Glomerular endothelial cell (primary cell): ENCODE measurements around the gene CNGA1. TPM values are rescaled to one million over a fixed set of nuclear protein-coding genes. Genes with fewer than 3 reads are reported as not detected.
"Not testable (repeated sequence)": the region's sequence is repeated elsewhere in the genome, so short reads cannot be mapped to it uniquely, and the experiment has no call there.

Experiments
- DNase-seq: peaks from one replicate; pipeline ENCODE4 v3.0.0-alpha.2; 2011; ENCODE audit warnings: low read depth, low spot score; ENCODE audit errors: extremely low read depth
- total RNA-seq: library from RNA; depleted of rRNA; stranded (reverse); fragments of >200 nt; gene quantifications from 2 replicates; pipeline ENCODE4 v1.2.3, GENCODE V29; 2015

CNGA1 gene
- total RNA-seq, 1 donor from 2014 or later, result not detected

DNA sequence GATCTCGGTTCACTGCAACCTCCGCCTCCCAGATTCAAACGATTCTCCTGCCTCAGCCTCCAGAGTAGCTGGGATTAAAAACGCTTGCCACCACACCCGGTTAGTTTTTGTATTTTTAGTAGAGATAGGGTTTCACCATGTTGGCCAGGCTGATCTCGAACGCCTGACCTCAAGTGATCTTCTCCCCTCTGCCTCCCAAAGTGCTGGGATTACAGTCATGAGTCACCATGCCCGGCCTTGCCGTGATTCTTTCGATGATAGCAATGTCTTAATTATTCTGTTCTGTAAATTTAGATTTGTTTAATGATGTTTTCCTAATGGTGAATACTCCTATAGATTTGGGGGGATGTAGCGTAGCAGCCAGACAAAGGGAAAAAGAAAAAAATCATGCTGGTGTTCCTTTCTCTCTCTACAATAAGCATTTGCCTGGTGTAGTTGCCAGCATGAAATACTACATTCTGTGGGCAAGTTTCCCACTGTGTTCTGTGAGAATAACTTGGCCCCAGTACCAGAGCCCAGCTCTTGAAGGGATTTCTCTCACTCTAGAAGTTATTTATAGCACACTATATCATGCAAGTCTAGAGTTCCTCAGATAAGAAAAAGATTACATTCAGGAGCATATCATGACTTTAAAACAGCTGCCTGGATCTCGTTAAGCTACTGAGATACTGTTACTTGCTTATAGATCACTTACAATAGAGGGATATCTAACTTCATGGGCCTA, 15.5 kb upstream of the CNGA1 start:
- DNase-seq, result no peak

DNA sequence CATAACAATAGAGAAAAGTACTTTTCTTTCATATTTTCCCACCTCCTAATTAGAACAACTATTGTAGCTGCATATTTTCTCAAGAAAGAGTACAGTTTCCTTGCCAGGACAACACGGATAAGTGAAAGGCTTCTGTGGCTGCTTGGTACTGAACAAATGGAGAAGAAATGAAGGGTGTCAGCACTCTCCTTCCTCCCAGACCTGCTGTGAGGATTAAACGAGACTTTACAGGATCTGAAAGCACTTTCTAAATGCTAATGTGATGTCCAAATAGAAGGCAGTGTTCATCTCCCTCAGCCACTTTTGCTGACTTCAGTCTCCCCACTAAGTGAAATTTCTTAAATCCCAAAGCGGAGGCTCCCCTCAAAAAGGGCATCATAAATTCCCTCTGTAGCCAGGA, 14.0 kb upstream of the CNGA1 start:
- DNase-seq, result no peak

DNA sequence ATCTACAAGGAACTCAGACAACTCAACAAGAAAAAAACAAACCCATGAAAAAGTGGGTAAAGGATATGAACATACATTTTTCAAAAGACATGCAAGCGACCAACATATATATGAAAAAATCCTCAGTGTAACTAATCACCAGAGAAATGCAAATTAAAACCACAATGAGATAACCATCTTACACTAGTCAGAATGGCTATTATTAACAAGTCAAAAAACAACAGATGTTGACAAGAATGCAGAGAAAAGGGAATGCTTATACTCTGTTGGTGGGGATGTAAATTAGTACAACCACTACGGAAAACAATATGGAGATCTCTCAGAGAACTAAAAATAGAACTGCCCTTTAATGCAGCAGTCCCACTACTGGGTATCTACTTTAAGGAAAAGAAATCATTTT, 12.2 kb upstream of the CNGA1 start:
- no peak for DNase-seq

DNA sequence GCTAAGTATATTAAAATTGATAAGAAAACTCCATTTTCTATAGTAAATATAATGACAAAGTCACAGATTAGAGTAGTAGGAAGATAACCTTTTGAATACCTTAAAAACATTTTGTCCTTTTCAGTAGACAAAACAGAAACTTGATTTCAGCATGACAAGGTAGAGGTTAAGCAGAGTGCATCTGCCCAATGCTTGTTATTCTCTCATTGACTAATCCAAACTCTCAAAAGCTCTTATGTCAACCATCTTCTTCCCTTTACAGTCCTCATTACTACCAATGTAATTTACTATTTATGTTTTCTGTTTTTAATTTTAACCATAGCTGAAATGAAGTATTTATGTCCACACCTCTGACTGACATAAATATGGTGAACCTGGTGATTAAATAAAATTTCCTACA, 11.2 kb upstream of the CNGA1 start:
- no peak for DNase-seq

DNA sequence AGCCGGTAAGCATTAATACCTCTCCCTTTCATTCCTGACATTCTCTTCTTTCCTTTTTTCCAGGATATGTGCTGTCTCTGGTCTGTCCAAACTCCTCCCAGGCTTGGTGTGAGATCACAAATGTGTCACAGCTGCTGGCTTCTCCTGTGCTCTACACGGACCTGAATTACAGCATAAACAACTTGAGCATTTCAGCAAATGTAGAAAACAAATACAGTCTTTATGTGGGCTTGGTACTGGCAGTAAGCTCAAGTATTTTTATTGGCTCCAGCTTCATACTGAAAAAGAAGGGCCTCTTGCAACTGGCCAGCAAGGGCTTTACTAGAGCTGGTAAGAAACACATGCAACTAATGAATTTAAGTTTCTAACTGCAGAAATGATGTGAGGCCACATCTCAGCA, 8.5 kb upstream of the CNGA1 start:
- DNase-seq, result no peak

DNA sequence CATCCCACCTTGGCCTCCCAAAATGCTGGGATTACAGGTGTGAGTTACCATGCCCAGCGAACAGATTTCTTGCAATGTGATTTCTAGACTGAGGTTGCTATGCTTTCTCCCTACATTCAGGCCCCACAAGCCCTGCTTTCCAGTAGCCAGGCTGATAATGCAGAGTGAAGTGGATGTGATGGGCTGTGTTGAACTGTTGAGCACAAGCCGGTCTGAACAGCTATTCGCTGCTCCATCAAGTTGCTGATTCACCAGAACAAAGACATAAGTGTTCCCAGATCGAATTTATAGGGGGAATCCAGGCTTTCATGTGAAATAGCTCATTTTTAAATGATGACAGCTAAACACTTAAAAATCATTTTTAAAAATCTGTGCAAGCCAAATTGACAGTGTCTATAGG, 8.0 kb upstream of the CNGA1 start:
- DNase-seq, result no peak

DNA sequence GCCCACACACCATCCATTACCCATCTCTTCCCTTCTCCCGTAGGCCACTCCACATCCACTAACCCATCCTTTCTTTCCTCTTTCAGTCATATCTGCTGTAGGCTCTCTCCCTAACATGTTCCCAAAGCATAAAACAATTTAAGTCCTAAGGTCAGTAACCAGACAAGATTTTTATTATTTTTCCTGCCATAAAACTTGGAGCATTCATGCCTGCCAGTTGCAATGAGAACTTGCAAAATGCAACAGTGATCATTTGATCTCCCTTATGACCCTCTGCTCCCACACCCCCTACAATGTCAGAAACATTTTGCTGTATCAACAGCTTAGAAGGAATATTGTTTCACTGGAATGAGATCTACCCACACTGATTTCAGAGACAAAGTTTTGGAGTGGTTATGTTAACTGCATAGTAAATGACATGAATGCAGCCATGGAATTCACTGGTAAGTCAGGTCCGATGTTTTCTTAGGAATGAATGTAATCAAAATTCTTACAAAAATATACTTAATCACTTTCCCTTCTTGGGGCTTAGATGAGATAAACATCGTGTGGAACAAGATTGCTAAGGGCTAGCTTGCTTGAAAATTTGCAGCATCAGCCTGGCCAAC, 5.8 kb upstream of the CNGA1 start:
- DNase-seq, result no peak

DNA sequence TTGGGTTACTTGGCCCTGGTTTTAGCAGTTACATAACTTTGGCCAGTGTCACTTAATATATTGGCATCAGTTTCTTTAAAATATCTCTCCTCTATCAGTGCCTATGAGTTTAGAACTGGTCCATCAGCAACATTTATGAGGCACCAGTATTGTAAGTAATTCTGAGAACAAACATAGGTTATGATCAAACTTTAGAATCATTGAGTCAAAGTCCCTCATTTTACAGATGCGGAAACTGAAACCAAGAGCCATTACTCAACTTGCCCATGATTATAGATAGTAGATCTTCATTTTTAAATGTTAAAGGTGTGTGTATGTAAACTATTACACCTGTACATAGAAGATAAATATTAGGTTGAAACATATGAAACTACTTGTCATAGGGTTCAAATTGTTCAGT, 4.6 kb upstream of the CNGA1 start:
- DNase-seq, result no peak

DNA sequence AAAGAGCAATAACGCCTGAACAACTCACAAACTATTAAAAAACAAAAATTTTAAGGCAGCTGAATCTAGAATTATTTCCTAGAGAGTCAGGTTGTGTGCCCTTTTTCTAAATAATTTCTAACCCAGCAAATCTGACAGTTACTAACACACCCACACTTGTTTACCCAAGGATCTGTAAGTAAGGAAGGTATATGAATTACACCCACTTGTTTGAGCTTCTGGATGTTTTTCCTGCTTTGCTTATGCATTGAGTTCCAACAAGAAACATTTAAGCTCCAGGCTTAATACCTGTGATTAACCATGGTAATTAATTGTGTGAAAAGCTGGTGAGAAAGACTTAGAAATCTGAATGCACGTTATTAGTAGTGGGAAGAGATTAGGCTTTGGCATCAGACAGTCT, 1.6 kb upstream of the CNGA1 start:
- no peak for DNase-seq

DNA sequence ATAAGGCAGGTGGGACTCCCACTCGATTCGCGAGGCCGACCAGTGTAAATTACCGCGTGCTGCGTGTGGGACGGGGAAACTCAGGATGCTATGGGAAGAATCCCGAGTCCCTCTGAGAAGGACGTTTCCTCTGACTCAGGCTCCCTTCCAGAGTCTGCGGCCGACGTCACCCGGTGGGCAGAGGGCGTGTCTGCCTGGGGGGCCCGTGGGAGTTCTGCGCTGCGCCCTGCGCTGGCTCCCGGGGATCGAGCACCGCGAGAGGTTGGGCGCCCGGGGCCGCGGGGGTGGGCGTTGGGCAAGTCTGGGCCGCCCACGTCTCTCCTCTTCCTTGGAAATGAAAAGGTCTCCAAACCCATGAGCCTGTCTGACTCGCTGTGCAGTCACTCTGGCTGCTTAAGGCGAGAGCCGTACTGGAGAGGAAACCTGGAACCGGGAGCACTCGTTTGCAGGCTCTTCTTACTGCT, 659 bp upstream of the CNGA1 start:
- no peak for DNase-seq

DNA sequence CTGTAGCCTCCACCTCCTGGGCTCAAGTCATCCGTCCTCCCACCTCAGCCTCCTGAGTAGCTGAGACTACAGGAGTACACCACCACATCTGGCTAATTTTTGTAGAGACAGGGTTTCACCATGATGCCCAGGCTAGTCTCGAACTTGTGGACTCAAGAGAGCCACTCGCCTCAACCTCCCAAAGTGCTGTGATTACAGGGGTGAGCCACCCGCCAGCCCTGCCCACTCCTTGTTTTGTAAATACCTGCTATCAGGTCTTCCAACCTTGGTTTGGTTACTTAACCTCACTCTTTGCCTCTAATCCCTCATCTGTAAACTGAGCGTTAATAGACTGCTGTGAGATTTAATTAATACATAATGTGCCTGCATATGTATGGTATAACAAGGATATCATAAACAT, 803 bp downstream of the CNGA1 start:
- no peak for DNase-seq

DNA sequence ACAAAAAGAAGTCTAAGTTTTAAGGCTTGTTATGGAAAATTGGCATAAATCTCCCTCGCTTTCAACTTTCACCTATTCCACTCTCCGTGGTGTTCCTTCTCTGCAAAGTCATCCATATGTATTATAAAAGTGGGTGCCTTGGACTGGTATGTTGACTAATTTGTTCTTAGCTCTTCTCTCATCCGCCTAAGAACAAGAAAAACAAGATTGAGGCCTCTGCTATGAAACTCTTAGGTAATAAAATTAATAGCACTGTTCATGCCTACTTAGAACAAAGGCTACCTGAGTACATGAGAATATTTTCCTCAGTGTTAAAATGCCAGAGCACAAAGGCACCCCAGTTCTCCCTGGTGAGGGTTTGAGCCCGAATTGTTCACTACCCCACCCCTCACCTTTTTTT, 1.3 kb downstream of the CNGA1 start:
- DNase-seq, result no peak

DNA sequence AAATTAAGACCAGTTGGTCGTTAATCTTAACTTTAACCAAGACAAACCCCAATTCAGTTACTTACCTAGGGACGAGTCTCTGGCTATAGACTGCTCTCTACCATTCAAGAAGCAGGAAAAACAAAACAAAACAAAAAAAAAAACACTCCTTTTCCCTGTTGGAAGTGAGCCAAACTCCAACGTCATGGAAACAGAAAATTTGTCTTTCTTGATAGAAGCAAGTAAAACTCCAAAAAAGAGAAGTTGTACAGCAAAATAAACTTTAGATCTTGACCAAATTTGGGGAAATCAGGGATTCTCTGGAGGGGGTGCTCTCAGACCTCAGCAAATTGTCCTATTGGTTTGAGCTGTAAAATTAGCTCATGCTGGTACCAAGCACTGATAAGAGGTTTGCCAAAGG, 3.7 kb downstream of the CNGA1 start:
- DNase-seq, result no peak

DNA sequence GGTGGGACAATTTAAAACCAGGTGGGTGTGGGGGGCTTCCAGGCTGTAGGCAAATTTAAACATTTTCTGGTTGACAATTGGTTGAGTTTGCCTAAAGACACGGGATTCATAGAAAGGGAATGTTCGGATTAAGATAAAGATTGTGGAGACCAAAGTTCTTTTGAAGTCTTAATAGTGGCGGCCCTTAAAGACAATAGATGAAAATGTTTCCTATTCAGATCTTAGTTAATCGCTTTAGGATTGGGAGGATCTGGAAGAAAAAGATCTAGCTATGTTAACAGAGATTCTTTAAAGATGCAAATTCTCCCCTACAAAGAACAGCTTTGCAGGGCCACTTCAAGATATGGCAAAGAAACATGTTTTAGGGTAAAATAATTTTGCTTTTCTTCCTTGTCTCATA, 4.8 kb downstream of the CNGA1 start:
- no peak for DNase-seq

DNA sequence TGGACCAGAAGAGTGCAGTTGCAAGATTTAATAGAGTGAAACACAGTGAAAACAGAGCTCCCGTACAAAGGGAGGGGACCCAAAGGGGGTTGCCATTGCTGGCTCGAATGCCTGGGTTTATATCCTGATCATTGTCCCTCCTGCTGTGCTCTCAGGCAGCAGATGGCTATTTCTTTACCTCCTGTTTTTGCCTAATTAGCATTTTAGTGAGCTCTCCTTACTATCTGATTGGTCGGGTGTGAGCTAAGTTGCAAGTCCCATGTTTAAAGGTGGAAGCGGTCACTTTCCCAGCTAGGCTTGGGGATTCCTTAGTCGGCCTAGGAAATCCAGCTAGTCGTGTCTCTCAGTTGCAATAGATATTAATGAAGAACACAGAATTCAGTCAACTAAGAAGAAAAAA, 5.6 kb downstream of the CNGA1 start:
- not testable (repeated sequence) for DNase-seq

DNA sequence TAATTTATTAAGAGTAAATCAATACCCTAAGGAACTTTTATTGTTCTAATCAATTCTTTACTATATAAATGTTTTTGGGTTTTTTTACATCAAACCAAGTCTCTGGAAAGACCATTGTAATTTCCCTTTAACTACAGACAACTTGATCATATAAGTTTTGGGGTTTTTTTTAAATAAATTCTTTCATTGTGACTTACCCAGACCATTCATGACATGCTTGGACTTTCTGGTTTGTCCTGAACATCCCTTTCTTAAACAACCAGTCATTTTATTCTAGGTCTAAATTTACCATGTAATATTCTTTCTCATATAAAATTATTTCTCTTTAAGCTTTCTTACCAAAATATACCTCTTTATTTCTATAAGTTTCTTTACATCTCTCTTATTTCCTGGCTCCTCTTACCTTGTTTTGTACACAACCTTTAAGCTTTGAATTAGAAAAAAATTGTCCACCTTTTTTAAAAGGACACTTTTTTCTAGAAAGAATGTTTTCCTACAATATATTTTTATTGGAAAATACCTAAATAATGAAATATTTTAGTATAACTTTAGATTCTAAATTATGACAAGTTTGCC, 8.4 kb downstream of the CNGA1 start:
- DNase-seq, result no peak

DNA sequence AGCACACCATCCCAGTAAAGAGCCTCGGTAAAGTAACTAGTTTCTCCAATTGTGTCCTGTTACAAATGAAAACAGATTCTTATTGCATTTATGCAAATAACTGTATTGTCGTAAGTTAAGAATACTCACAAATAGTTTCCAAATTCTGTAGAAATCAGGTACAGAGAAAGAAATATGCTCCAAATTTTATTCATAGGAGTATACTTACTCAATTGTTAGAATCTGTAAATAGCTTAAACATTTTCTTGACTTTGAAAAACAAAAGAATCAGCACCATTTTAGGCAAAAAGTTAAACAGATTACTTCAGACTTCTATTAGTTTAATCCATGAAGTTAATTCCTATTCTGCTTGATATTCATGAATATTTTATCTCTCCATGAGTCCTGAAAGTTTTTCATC, 10.7 kb downstream of the CNGA1 start:
- DNase-seq, result no peak

DNA sequence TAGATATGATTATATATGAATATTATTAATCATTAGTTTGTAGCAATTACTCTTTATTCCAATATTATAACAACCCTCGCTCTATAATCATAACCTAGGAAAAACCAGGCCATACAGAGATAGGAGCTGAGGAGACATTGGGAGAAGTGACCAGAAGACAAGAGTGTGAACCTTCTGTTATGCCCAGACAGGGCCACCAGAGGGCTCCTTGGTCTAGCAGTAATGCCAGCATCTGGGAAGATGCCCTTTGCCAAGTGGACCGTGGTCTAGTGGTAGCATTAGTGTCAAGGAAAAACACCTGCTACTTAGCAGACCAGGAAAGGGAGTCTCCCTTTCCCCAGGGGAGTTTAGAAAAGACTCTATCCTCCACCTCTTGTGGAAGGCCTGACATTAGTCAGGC, 12.9 kb downstream of the CNGA1 start:
- not testable (repeated sequence) for DNase-seq

DNA sequence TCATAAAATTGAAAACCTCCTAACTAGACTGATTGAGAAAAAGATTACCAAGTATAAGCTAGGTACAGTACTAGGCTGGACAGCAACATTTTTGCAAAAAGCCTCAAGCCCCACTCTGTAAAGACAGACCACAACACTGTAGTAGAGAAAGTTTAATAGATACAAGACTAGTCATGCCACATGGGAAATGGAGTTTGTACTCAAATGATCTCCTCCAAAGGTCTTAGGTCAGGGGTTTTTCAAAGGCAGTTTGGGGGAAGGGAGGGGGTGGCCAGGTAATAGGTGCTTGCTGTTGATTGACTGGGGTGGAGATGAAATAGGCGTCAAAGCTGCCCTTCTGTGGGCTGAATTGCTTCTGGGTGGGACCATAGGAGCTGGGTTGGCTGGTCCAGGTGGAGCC, 14.2 kb downstream of the CNGA1 start:
- DNase-seq, result no peak

DNA sequence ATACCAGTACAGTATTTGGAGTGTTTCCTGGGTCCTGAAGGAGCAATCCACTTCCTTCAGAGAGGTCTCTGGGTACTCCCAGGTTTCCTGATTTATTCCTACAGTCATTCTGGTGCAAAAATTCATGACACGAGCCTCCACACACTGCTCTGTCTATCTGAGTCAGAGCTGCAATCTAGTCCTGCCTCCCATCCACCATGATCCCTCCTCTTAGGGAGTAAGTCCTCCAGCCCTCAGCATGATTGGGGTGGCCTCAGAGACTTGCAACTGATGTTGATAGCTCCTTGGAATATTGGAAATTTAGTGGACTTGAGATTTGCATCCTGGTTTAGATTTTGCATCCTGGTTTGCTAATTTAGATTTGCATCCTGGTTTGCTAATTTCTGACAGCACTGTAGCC, 20.5 kb downstream of the CNGA1 start:
- DNase-seq, result no peak

DNA sequence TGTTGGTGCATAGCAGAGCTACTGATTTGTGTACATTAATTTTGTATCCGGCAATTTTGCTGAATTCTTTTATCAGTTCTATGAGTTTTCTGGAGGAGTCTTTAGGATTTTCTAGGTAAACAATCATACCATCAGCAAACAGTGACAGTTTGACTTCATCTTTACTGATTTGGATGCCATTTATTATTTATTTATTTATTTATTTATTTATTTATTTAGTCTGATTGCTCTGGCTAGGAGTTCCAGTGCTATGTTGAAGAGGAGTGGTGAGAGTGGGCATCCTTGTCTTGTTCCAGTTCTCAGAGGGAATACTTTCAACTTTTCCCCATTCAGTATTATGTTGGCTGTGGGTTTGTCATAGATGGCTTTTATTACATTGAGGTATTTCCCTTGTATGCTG, 24.0 kb downstream of the CNGA1 start:
- not testable (repeated sequence) for DNase-seq

DNA sequence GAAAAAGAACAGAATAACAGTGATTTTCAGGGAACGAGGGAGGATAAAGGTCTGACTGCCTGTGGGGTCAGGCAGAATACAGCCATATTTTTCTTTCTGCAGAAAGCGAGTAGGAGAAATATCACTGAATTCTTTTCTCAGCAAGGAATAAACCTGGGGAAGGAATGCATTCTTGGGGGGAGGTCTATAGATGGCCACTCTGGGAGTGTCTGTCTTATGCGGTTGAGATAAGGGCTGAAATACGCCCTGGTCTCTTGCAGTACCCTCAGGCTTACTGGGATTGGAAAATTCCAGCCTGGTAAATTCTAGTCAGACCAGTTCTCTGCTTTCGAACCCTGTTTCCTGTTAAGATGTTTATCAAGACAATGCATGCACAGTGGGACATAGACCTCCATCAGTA, 26.3 kb downstream of the CNGA1 start:
- no peak for DNase-seq
